H1 (cell line): ENCODE measurements around the gene HIVEP3. TPM values are rescaled to one million over a fixed set of nuclear protein-coding genes. Genes with fewer than 3 reads are reported as not detected.

ENCODE experiments used
- CTCF ChIA-PET: fragments of 300-600 bp; sonication (Branson Sonifier 250); formaldehyde crosslinking; loops from one replicate; lab custom pipeline; 2021; ENCODE audit not compliant: partially characterized antibody; lab: Charles Lee
- POLR2A ChIA-PET: fragments of 300-600 bp; sonication (Branson Sonifier 250); formaldehyde crosslinking; loops from one replicate; lab custom pipeline; 2021; ENCODE audit warnings: inconsistent platforms; ENCODE audit not compliant: partially characterized antibody; lab: Charles Lee
- DNase-seq, 2 experiments: peaks; one replicate each; pipeline versions ENCODE4 v3.0.0 to v3.0.0-alpha.2; 2010 to 2022; ENCODE audit warnings: low spot score in 2 of 2, low read depth in 1 of 2, mixed read lengths in 1 of 2
- FAIRE-seq: peaks from 2 replicates; lab custom pipeline; 2011; peaks lifted over from hg19 to GRCh38; lab: Jason Lieb, UNC
- H2AFZ ChIP-seq: 2 replicates; pipeline ENCODE4 v1.8.1; 2012; ENCODE audit warnings: low read length, inconsistent platforms
- H2AK5ac ChIP-seq: 2 replicates; pipeline ENCODE4 v1.6.1; 2013; ENCODE audit warnings: low read depth, low read length
- H2BK120ac ChIP-seq: replicated peaks from 2 replicates; pipeline ENCODE3; 2013; ENCODE audit warnings: low read depth, low read length, inconsistent platforms
- H2BK12ac ChIP-seq: 2 replicates; pipeline ENCODE4 v1.6.1; 2013; ENCODE audit warnings: low read depth, low read length
- H2BK15ac ChIP-seq: 2 replicates; pipeline ENCODE4 v1.6.1; 2013; ENCODE audit warnings: low read length
- H2BK20ac ChIP-seq: 2 replicates; pipeline ENCODE4 v1.6.1; 2013; ENCODE audit warnings: low read length
- H2BK5ac ChIP-seq: 2 replicates; pipeline ENCODE4 v1.6.1; 2013; ENCODE audit warnings: low read depth, low read length
- H3K14ac ChIP-seq: 2 replicates; pipeline ENCODE4 v1.6.1; 2013; ENCODE audit warnings: inconsistent platforms; ENCODE audit not compliant: insufficient read length
- H3K18ac ChIP-seq: 2 replicates; pipeline ENCODE4 v1.6.1; 2013; ENCODE audit warnings: low read length; ENCODE audit errors: extremely low read depth
- H3K23ac ChIP-seq: 2 replicates; pipeline ENCODE4 v1.6.1; 2013; ENCODE audit warnings: inconsistent platforms; ENCODE audit not compliant: insufficient read length
- H3K23me2 ChIP-seq: 2 replicates; pipeline ENCODE4 v1.6.1; 2013; ENCODE audit warnings: low read depth, low read length
- H3K27ac ChIP-seq: 2 replicates; pipeline ENCODE4 v1.6.1; 2011; ENCODE audit warnings: low read depth, low read length, inconsistent platforms
- H3K27me3 ChIP-seq, 4 experiments: replicated peaks in 1 of 4; 1 replicate in 1 of 4; 2 replicates in 3 of 4; pipeline versions ENCODE4 v1.6.1 to v1.8.1; 2011 to 2013; ENCODE audit warnings: low read length in 3 of 4, mild to moderate bottlenecking in 3 of 4, inconsistent platforms in 2 of 4, mixed read lengths in 2 of 4, moderate library complexity in 1 of 4; ENCODE audit not compliant: control insufficient read depth in 3 of 4, insufficient read depth in 3 of 4; ENCODE audit errors: extremely low read depth in 1 of 4
- H3K36me3 ChIP-seq, 4 experiments: 2 replicates each; pipeline versions ENCODE4 v1.6.1 to v1.8.1; 2011 to 2013; ENCODE audit warnings: mild to moderate bottlenecking in 4 of 4, low read length in 3 of 4, moderate library complexity in 2 of 4, control low read depth in 1 of 4, inconsistent platforms in 1 of 4; ENCODE audit not compliant: insufficient read depth in 4 of 4, control insufficient read depth in 2 of 4
- H3K4ac ChIP-seq: replicated peaks from 2 replicates; pipeline ENCODE3; 2013; ENCODE audit warnings: low read length, low read depth, mixed read lengths, inconsistent platforms; ENCODE audit not compliant: insufficient read length
- H3K4me1 ChIP-seq, 4 experiments: replicated peaks in 1 of 4; 1 replicate in 1 of 4; 2 replicates in 3 of 4; pipeline versions ENCODE4 v1.6.1 to v1.8.1; 2011 to 2013; ENCODE audit warnings: low read length in 3 of 4, inconsistent platforms in 2 of 4, mixed read lengths in 1 of 4; ENCODE audit not compliant: insufficient read depth in 4 of 4, control insufficient read depth in 3 of 4
- H3K4me2 ChIP-seq, 2 experiments: 2 replicates each; pipeline versions ENCODE4 v1.6.1 to v1.8.1; 2011 to 2013; ENCODE audit warnings: low read depth in 2 of 2, low read length in 2 of 2, control low read depth in 1 of 2, inconsistent platforms in 1 of 2, mild to moderate bottlenecking in 1 of 2; ENCODE audit not compliant: insufficient read depth in 1 of 2
- H3K4me3 ChIP-seq, 4 experiments: fragments of 200-600, 300-600 bp in 1 of 4; sonication (generic), shearing (Covaris generic), sonication (Bioruptor Twin) in 1 of 4; 2 replicates each; pipeline versions ENCODE4 v1.5.1 to v1.8.1; 2011 to 2016; ENCODE audit warnings: low read length in 4 of 4, low read depth in 3 of 4, control low read depth in 2 of 4, inconsistent platforms in 2 of 4, mild to moderate bottlenecking in 2 of 4, mixed read lengths in 1 of 4, moderate library complexity in 1 of 4; ENCODE audit not compliant: insufficient read depth in 2 of 4; ENCODE audit errors: extremely low read depth in 1 of 4
- H3K56ac ChIP-seq: replicated peaks from 2 replicates; pipeline ENCODE3; 2013; ENCODE audit warnings: low read depth, mild to moderate bottlenecking, mixed read lengths, low read length, inconsistent platforms; ENCODE audit not compliant: insufficient read length
- H3K79me1 ChIP-seq: 2 replicates; pipeline ENCODE4 v1.6.1; 2013; ENCODE audit warnings: low read depth, low read length, control low read depth
- H3K79me2 ChIP-seq, 2 experiments: 2 replicates each; pipeline versions ENCODE4 v1.6.1 to v1.8.1; 2012 to 2013; ENCODE audit warnings: low read length in 2 of 2, mild to moderate bottlenecking in 2 of 2, inconsistent platforms in 1 of 2; ENCODE audit not compliant: insufficient read depth in 2 of 2, control insufficient read depth in 1 of 2
- H3K9ac ChIP-seq, 4 experiments: replicated peaks in 1 of 4; 1 replicate in 1 of 4; 2 replicates in 3 of 4; pipeline versions ENCODE4 v1.6.1 to v1.8.1; 2011 to 2013; ENCODE audit warnings: low read depth in 3 of 4, low read length in 3 of 4, control low read depth in 2 of 4, mild to moderate bottlenecking in 2 of 4, moderate library complexity in 2 of 4, inconsistent platforms in 1 of 4; ENCODE audit errors: extremely low read depth in 1 of 4
- H3K9me3 ChIP-seq, 2 experiments: 2 replicates each; pipeline versions ENCODE4 v1.6.1 to v1.8.1; 2012 to 2013; ENCODE audit warnings: mild to moderate bottlenecking in 2 of 2, moderate library complexity in 2 of 2, control low read depth in 1 of 2, inconsistent platforms in 1 of 2, low read depth in 1 of 2, low read length in 1 of 2, mixed read lengths in 1 of 2; ENCODE audit not compliant: insufficient read depth in 2 of 2
- H4K20me1 ChIP-seq, 2 experiments: replicated peaks in 1 of 2; 2 replicates each; pipeline versions ENCODE3 to v1.8.1; 2011 to 2013; ENCODE audit warnings: inconsistent platforms in 2 of 2, low read length in 2 of 2, mild to moderate bottlenecking in 1 of 2; ENCODE audit not compliant: insufficient read depth in 2 of 2, control insufficient read depth in 1 of 2
- H4K5ac ChIP-seq: 2 replicates; pipeline ENCODE4 v1.6.1; 2013; ENCODE audit warnings: low read length, low read depth, mixed read lengths, inconsistent platforms; ENCODE audit not compliant: insufficient read length
- H4K8ac ChIP-seq: 2 replicates; pipeline ENCODE4 v1.8.0; 2013; ENCODE audit warnings: mild to moderate bottlenecking, moderate library complexity, low read length, inconsistent platforms; ENCODE audit not compliant: insufficient read depth; ENCODE audit errors: extremely low read depth
- H4K91ac ChIP-seq: replicated peaks from 2 replicates; pipeline ENCODE3; 2013; ENCODE audit warnings: low read length, mixed read lengths, inconsistent platforms; ENCODE audit not compliant: insufficient read length
- NANOG ChIP-seq: IDR thresholded peaks from 2 replicates; pipeline ENCODE4 v1.6.1; 2011; ENCODE audit warnings: low read length, low read depth, mild to moderate bottlenecking, inconsistent platforms; ENCODE audit not compliant: insufficient read depth, poor library complexity, severe bottlenecking
- WGBS, 2 experiments: shearing (Covaris generic) in 1 of 2; methylation state at CpG; one replicate each; pipeline versions ENCODE4 v1.1.6 to v1.1.7; 2013 to 2015; ENCODE audit warnings: low lambda C conversion rate in 2 of 2, mixed read lengths in 2 of 2, inconsistent platforms in 1 of 2, low coverage in 1 of 2, missing lambda C conversion rate in 1 of 2; ENCODE audit not compliant: insufficient replicate concordance in 2 of 2, insufficient coverage in 1 of 2, insufficient read length in 1 of 2; ENCODE audit errors: extremely low coverage in 1 of 2, missing lambda C conversion rate in 1 of 2; 5-methylcytosine and 5-hydroxymethylcytosine counted together
- polyA plus RNA-seq, 7 experiments: library from polyadenylated mRNA; depleted of rRNA in 3 of 7; stranded (reverse) in 5 of 7; unstranded in 2 of 7; fragments of >200 nt in 5 of 7; fragments of 200-250 nt in 2 of 7; gene quantifications; 1 replicate in 5 of 7; 2 replicates in 1 of 7; 4 replicates in 1 of 7; pipeline versions ENCODE4 v1.2.1 to v1.2.3, GENCODE V29; 2011 to 2013; ENCODE audit warnings: missing spikeins in 2 of 7, mixed read lengths in 2 of 7
- total RNA-seq: library from RNA; stranded (reverse); fragmentation: NEBNext Ultra II Directional; extraction: Animal tissue kit (Norgen Biotek cat#: 25700); gene quantifications from 2 replicates; pipeline ENCODE4 v1.2.1, GENCODE V29; 2021

Gene HIVEP3
- total and polyA plus RNA-seq, 2 of the 8 experiments (the other 6 are each of a cell fraction or from before 2014, with no cell fraction given), result 0.24 to 0.69 TPM

DNA sequence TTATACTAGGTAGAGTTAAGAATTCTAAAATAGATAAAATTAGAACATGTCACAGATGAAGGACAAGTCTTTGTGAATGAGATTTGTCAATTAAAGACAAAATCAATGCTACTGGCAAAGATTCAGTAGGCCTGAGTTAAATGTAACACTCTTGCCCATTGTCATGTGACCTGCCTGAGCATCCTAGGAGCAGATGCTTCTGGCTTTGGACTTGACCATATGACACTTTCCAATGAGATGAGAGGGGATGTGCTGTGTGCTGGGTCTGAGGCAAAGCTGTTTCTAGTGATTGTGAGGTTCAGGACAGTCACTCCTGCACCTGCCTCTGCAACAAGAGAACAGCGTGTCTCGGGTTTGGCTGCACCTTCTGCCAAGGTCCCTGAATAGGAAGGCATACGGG, 144.9 kb downstream of the HIVEP3 start:
- Histone ChIP-seq H2BK120ac (no peak overlapping the region), H3K4ac (no peak overlapping the region), H4K20me1 (no peaks in the 10 kb centered on the region), H4K5ac (no peak overlapping the region), H3K27ac (no peak overlapping the region), H3K79me1 (no peaks in the 10 kb centered on the region), H3K36me3 (no peaks in the 10 kb centered on the region), H3K79me2 (no peaks in the 10 kb centered on the region), H3K23me2 (no peaks in the 10 kb centered on the region), H2BK5ac (no peak overlapping the region), H3K23ac (no peak overlapping the region), H3K56ac (no peak overlapping the region), H3K9ac (no peak overlapping the region), H3K14ac (no peak overlapping the region), H3K4me3 (no peak overlapping the region), H2BK15ac (no peak overlapping the region), H4K8ac (no peak overlapping the region), H2BK20ac (no peak overlapping the region), H3K9me3 (no peaks in the 10 kb centered on the region), H3K4me1 (no peaks in the 10 kb centered on the region), H2AK5ac (no peak overlapping the region), H4K91ac (no peak overlapping the region), H2AFZ (no peak overlapping the region), H3K4me2 (no peak overlapping the region), H3K27me3 (no peaks in the 10 kb centered on the region), H2BK12ac (no peak overlapping the region), H3K18ac (no peak overlapping the region)
- CTCF ChIA-PET, result interaction anchor here (0.6 kb wide), 1 partner anchor 1051 kb away, joined by 3 read pairs; no protein-coding TSS in a partner anchor
- DNase-seq (no peak), FAIRE-seq (no peak)
- no peak for TF ChIP-seq NANOG
- WGBS, 2 experiments, result 61% methylated on average over 3 of the region's 3 CpGs; no CpG with 5 or more reads in 1 of the 2 experiments
- POLR2A ChIA-PET, result no interaction called here
